ENCODE measurements around the gene TTLL1. TPM values are rescaled to one million over a fixed set of nuclear protein-coding genes. Genes with fewer than 3 reads are reported as not detected.

TTLL1 gene
- total RNA-seq, 4 donors from 2014 or later, result 4.4 to 11.4 (median 5.8) TPM

DNA sequence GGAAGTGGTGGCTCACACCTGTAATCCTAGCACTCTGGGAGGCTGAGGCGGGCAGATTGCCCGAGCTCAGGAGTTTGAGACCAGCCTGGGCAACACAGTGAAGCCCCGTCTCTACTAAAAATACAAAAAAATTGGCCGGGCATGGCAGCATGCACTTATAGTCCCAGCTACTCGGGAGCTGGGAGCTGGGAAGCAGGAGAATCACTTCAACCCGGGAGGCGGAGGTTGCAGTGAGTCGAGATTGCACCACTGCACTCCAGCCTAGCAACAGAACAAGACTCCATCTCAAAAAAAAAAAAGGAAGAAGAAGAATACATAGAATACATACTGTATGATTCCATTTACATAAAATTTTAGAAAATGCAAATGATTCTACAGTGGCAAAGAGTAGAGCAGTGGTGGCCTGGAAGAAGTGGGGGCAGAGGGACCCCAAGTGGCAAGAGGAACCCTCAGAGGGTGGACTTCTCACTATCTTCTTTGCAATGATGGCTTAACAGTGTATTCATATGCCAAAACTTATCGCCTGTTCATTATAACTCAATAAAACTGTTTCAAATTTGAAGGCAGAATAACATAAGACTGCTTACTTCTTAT, 96.2 kb downstream of the TTLL1 start:
- peak; percentile 36 to 48 for DNase-seq
- 57 to 59% methylated on average over 9 of the region's 9 CpGs for WGBS, 2 donors
- no peaks in the 10 kb centered on the region for H3K36me3 ChIP-seq
- intact Hi-C loops (cut with DNase I), result no loop called here
- H3K27me3 ChIP-seq, result no peaks in the 10 kb centered on the region
- peaks cover 54 to 73% of the 10 kb centered on the region in 2 donors for H3K4me1 ChIP-seq
- no peaks in the 10 kb centered on the region for H3K9me3 ChIP-seq
- no peak for TF ChIP-seq POLR2A (IDR thresholded peaks at IDR 0.05)
- TF ChIP-seq, protein P1, sequence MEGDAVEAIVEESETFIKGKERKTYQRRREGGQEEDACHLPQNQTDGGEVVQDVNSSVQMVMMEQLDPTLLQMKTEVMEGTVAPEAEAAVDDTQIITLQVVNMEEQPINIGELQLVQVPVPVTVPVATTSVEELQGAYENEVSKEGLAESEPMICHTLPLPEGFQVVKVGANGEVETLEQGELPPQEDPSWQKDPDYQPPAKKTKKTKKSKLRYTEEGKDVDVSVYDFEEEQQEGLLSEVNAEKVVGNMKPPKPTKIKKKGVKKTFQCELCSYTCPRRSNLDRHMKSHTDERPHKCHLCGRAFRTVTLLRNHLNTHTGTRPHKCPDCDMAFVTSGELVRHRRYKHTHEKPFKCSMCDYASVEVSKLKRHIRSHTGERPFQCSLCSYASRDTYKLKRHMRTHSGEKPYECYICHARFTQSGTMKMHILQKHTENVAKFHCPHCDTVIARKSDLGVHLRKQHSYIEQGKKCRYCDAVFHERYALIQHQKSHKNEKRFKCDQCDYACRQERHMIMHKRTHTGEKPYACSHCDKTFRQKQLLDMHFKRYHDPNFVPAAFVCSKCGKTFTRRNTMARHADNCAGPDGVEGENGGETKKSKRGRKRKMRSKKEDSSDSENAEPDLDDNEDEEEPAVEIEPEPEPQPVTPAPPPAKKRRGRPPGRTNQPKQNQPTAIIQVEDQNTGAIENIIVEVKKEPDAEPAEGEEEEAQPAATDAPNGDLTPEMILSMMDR (IDR thresholded peaks at IDR 0.05), result no peak
- H3K4me3 ChIP-seq (replicated peaks in 1 of 3), result no peak overlapping the region
- peak overlapping the region; percentile 93 to 98 (median 98) for H3K27ac ChIP-seq

DNA sequence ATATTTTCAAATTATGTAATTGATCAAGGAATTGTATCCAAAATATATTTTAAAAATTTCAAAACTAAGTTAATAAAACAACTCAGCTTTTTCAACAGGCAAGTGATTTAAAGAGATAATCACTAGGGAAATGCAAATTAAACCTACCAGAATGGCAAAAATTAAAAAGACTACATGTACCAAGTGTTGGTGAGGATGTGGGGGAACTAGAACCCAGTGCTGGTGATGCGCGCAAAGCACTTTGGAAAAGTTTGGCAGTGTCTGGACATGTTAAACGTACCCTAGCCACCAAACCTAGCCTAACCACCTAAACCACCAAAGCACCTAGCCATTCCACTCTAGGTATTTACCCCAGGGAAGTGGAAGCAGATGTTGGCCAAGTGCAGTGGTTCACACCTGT, 97.1 kb downstream of the TTLL1 start:
- 98 to 99% methylated on average over 3 of the region's 3 CpGs for WGBS, 2 donors
- Histone ChIP-seq H3K36me3 (no peaks in the 10 kb centered on the region), H3K4me1 (peaks cover 53 to 68% of the 10 kb centered on the region in 2 donors), H3K27ac (peak overlapping the region in 2 of 3 donors; percentile 98), H3K4me3 (replicated peaks in 1 of 3) (no peak overlapping the region), H3K27me3 (no peaks in the 10 kb centered on the region), H3K9me3 (no peaks in the 10 kb centered on the region)
- no peak for TF ChIP-seq POLR2A (IDR thresholded peaks at IDR 0.05)
- TF ChIP-seq, protein P1 (IDR thresholded peaks at IDR 0.05), result no peak
- intact Hi-C loops (cut with DNase I), result no loop called here
- DNase-seq, result no peak

DNA sequence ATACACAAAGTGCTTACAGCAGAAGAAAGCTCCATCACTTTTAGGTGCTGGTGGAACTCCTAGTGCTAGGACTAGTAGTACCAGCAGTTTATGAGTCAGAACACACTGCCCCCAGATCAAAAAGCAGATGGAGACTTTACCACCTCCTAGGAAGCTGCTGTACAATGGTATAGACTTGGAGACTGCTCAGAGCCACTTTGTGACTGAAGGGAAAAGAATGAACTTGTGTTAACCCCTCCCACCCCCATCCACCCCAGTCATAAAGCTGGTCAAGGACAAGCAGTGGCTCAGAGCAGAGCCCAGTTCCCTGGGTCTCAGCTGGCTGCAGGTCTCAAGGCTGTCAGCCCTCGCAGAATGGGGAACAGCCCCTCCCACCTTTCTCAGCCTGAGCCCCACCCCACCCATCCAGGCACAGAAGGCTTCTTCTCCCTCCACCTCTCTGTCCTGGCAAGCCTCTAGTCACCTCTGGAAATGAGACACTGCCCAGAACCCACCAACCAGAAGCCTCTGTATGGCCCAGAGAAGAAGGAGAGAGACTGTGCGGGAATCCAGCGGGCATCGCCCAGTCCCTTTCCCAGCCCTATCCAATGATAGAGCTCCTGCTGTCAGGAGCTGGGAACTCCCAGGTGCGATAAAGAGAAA, 98.1 kb downstream of the TTLL1 start:
- H3K4me3 ChIP-seq (replicated peaks in 1 of 3), result no peak overlapping the region
- no peak for DNase-seq
- peaks cover 57 to 68% of the 10 kb centered on the region in 2 donors for H3K4me1 ChIP-seq
- no peaks in the 10 kb centered on the region for H3K9me3 ChIP-seq
- peak overlapping the region in 2 of 3 donors; percentile 8 to 98 for H3K27ac ChIP-seq
- no peak for TF ChIP-seq POLR2A (IDR thresholded peaks at IDR 0.05)
- TF ChIP-seq, protein P1 (IDR thresholded peaks at IDR 0.05), result no peak
- 75 to 78% methylated on average over 5 of the region's 5 CpGs for WGBS, 2 donors
- intact Hi-C loops (cut with DNase I), result no loop called here
- H3K36me3 ChIP-seq, result no peaks in the 10 kb centered on the region
- no peaks in the 10 kb centered on the region for H3K27me3 ChIP-seq

DNA sequence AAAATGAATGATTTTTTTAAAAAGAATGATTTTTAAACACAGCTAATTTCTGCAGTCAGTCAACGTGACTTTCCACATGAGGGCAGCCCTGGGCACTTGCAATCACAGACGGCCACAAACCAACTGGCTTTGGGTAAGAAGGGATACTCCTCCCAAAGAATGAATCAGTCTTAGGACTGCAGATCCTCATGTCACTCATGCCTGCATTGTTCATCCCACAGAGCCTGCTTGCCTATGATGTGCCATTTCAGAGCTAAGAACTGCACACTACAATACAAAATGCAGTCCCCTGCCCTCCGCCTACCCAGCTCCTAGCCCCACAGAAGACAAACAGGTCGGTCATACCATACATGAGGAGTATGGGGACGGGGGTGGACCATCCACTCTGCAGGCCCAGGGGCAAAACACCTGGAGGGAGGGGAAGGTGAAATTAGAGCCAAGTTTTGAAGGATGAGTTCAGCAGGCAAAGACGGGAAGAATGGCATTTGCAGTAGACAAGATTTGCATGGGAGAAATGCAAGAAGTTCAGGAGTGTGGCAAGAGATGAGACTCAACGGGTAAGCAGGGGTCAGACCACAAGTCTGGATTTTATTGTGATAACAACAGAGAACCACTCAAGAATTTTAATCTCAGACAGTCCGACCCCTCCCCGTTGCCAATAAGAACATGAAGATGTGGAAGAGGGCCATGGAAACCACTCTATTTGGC, 98.9 kb downstream of the TTLL1 start:
- Histone ChIP-seq H3K4me3 (replicated peaks in 1 of 3) (no peak overlapping the region), H3K36me3 (no peaks in the 10 kb centered on the region), H3K4me1 (peaks cover 59 to 68% of the 10 kb centered on the region in 2 donors), H3K27ac (peak overlapping the region in 1 of 3 donors; percentile 53), H3K27me3 (no peaks in the 10 kb centered on the region), H3K9me3 (no peaks in the 10 kb centered on the region)
- peak in 1 of 2 donors; percentile 46 for DNase-seq
- intact Hi-C loops (cut with DNase I), result no loop called here
- 68 to 77% methylated on average over 8 to 9 of the region's 9 CpGs for WGBS, 2 donors
- TF ChIP-seq, protein P1 (IDR thresholded peaks at IDR 0.05), result peak in 3 of 6 experiments; percentile 16 to 31 (median 28)
- no peak for TF ChIP-seq POLR2A (IDR thresholded peaks at IDR 0.05)

Other genes with a start within 250 kb of the TTLL1 start
- 100 to 1,000 TPM in 2 of 4 donors, 10 to 100 TPM in 2; 82.3 to 106 (median 94.2) TPM for gene ARFGAP3, start 232.1 kb downstream of the TTLL1 start, total RNA-seq
- 10 to 100 TPM; 75.4 to 90.1 (median 87.9) TPM for gene PACSIN2, start 74.2 kb downstream of the TTLL1 start, total RNA-seq
- 10 to 100 TPM in 1 of 4 donors, 1 to 10 TPM in 3; 4.1 to 12.1 (median 5.7) TPM for gene BIK, start 21.4 kb upstream of the TTLL1 start, total RNA-seq
- 10 to 100 TPM; 28.4 to 48.5 (median 38.3) TPM for gene MCAT, start 54.0 kb upstream of the TTLL1 start, total RNA-seq
- 100 to 1,000 TPM in 3 of 4 donors, 10 to 100 TPM in 1; 87.4 to 234 (median 170) TPM for gene TSPO, start 62.2 kb upstream of the TTLL1 start, total RNA-seq
- gene TTLL12, start 97.7 kb upstream of the TTLL1 start, total RNA-seq, result 10 to 100 TPM; 20.0 to 35.2 (median 28.6) TPM

All from thyroid gland (tissue), 4 donors.